Adipocyte (in vitro differentiated cells): ENCODE data around the gene TEX55.
A peak's percentile ranks its signal among the peaks of the same experiment; 100 is the strongest.
"Not testable (repeated sequence)": the region's sequence is repeated elsewhere in the genome, so short reads cannot be mapped to it uniquely, and the experiment has no call there.

Experiments
- DNase-seq: peaks from one replicate; pipeline ENCODE4 v3.0.0-alpha.2; 2015; ENCODE audit warnings: low read depth
- H3K27me3 ChIP-seq: replicated peaks from 2 replicates; pipeline ENCODE4 v1.7.0; 2013; ENCODE audit warnings: mild to moderate bottlenecking, low read length, moderate library complexity; ENCODE audit not compliant: control insufficient read depth, insufficient read depth
- H3K36me3 ChIP-seq: 2 replicates; pipeline ENCODE4 v1.7.0; 2013; ENCODE audit warnings: low read length, mild to moderate bottlenecking, moderate library complexity; ENCODE audit not compliant: control insufficient read depth, insufficient read depth, severe bottlenecking
- H3K4me1 ChIP-seq: 2 replicates; pipeline ENCODE4 v1.7.0; 2013; ENCODE audit warnings: mild to moderate bottlenecking, low read length, moderate library complexity; ENCODE audit not compliant: control insufficient read depth, insufficient read depth
- H3K4me3 ChIP-seq: 2 replicates; pipeline ENCODE4 v1.7.0; 2013; ENCODE audit warnings: mild to moderate bottlenecking, low read length, moderate library complexity
- H3K9ac ChIP-seq: 2 replicates; pipeline ENCODE4 v1.7.0; 2013; ENCODE audit warnings: mild to moderate bottlenecking, low read length, moderate library complexity
- H3K9me3 ChIP-seq: 2 replicates; pipeline ENCODE4 v1.7.0; 2013; ENCODE audit warnings: mild to moderate bottlenecking, low read length, moderate library complexity; ENCODE audit not compliant: control insufficient read depth

TEX55 gene

GRCh38 chr3:119160815-119161214, 14.8 kb downstream of the TEX55 start:
- no peak overlapping the region for H3K9ac ChIP-seq
- DNase-seq, result no peak
- peaks cover 7% of the 10 kb centered on the region for H3K9me3 ChIP-seq
- no peaks in the 10 kb centered on the region for H3K36me3 ChIP-seq
- H3K4me1 ChIP-seq, result no peaks in the 10 kb centered on the region
- H3K27me3 ChIP-seq, result no peaks in the 10 kb centered on the region
- H3K4me3 ChIP-seq, result no peak overlapping the region

DNA sequence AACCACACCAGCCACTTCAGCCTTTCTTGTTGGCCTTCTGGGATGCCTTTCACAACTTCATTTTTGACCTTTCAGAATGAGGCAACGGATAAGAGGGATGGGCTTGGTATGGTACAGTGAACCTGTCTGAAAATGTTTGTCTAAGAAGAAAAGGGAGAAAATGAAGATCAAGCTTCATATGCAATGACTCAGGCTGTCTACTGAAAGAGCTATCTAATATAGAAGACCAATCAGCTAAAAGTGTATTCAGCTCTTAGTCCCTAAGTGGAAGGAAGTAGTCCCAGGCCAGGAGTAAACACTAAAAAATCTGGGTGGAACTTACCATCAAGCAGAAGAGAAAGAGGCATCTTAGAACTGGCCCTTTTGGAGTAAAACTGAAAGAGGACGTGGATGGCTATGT, 15.3 kb downstream of the TEX55 start:
- Histone ChIP-seq H3K4me1 (no peaks in the 10 kb centered on the region), H3K9me3 (peaks cover 7% of the 10 kb centered on the region), H3K27me3 (no peaks in the 10 kb centered on the region), H3K36me3 (no peaks in the 10 kb centered on the region), H3K4me3 (no peak overlapping the region), H3K9ac (no peak overlapping the region)
- no peak for DNase-seq

DNA sequence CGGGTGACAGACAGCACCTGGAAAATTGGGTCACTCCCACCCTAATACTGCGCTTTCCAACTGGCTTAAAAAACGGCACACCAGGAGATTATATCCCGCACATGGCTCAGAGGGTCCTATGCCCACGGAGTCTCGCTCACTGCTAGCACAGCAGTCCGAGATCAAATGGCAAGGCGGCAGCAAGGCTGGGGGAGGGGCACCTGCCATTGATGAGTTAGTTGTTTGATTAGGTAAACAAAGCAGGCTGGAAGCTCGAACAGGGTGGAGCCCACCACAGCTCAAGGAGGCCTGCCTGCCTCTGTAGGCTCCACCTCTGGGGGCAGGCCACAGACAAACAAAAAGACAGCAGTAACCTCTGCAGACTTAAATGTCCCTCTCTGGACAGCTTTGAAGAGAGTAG, 18.8 kb downstream of the TEX55 start:
- H3K9ac ChIP-seq, DNase-seq, H3K36me3 ChIP-seq, H3K4me3 ChIP-seq, H3K9me3 ChIP-seq, H3K27me3 ChIP-seq, H3K4me1 ChIP-seq: not testable (repeated sequence)

- no peaks in the 10 kb centered on the region for H3K9me3 ChIP-seq
- no peaks in the 10 kb centered on the region for H3K36me3 ChIP-seq
- DNase-seq, result no peak
- no peak overlapping the region for H3K4me3 ChIP-seq
- peaks cover 1% of the 10 kb centered on the region for H3K4me1 ChIP-seq
- peaks cover 3% of the 10 kb centered on the region for H3K27me3 ChIP-seq
- no peak overlapping the region for H3K9ac ChIP-seq
These were observed 24.9 kb downstream of the TEX55 start for GRCh38 chr3:119170821-119171220.

GRCh38 chr3:119173325-119173724, 27.4 kb downstream of the TEX55 start, which contains the start of gene UPK1B:
TSS of gene UPK1B (plus strand) at chr3:119173598. CDS start at chr3:119186742, 13,144 bp downstream.
- no peak within 1 kb of the TSS for H3K4me3 ChIP-seq
- no peak for DNase-seq
- no peaks in the 10 kb centered on the region for H3K9me3 ChIP-seq
- no peak within 1 kb of the TSS for H3K9ac ChIP-seq
- H3K4me1 ChIP-seq, result peaks cover 11% of the 10 kb centered on the region
- H3K27me3 ChIP-seq, result peaks cover 3% of the 10 kb centered on the region
- H3K36me3 ChIP-seq, result no peaks in the 10 kb centered on the region

- Histone ChIP-seq H3K4me3 (no peak overlapping the region), H3K36me3 (no peaks in the 10 kb centered on the region), H3K4me1 (peaks cover 11% of the 10 kb centered on the region), H3K9ac (no peak overlapping the region), H3K27me3 (peaks cover 3% of the 10 kb centered on the region), H3K9me3 (no peaks in the 10 kb centered on the region)
- peak; percentile 86 for DNase-seq
These were observed 30.1 kb downstream of the TEX55 start for GRCh38 chr3:119175872-119176756.

DNA sequence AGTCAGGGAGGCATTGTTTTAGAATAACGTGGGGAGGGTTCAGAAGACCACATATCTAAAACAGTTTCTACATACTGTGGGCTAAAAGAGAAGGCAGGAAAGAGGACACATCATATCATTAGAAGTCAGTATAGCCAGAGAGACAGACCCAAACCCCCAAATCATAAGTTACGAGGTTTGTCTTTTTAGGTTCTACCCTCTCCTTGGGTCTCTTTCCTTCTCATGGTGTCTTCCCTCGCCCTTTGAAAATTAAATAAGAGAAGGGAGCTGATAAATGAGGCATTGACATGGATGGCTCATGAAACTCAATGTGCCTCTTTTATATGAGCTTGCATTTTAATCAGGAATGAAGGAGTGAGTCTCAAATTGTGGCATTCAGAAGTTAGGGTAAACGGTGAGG, 30.8 kb downstream of the TEX55 start:
- Histone ChIP-seq H3K4me1 (peaks cover 11% of the 10 kb centered on the region), H3K4me3 (no peak overlapping the region), H3K27me3 (peaks cover 3% of the 10 kb centered on the region), H3K36me3 (no peaks in the 10 kb centered on the region), H3K9ac (no peak overlapping the region), H3K9me3 (no peaks in the 10 kb centered on the region)
- no peak for DNase-seq

DNA sequence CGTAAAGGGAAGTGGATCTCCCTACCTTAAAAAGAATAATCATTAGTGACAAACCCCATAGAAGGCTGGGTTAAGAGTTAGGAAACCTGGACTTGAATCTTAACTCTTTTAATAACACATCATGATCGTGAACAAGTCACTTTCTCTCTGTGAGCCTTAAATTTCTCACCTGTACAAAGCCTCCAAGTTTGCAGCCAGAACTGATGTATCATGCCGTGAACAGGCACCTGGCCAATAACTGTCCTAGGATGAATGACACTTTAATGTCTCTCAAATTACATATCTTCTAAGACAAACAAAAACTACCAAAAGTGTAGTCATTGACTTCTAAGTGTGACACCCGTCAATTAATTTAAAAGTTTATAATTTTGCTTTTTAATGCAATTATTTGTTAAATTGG, 31.4 kb downstream of the TEX55 start:
- Histone ChIP-seq H3K4me3 (no peak overlapping the region), H3K4me1 (peaks cover 14% of the 10 kb centered on the region), H3K9me3 (no peaks in the 10 kb centered on the region), H3K36me3 (no peaks in the 10 kb centered on the region), H3K9ac (no peak overlapping the region), H3K27me3 (peaks cover 3% of the 10 kb centered on the region)
- DNase-seq, result no peak

GRCh38 chr3:119181765-119182164, 35.8 kb downstream of the TEX55 start:
- no peak for DNase-seq
- Histone ChIP-seq H3K4me3 (no peak overlapping the region), H3K9me3 (no peaks in the 10 kb centered on the region), H3K36me3 (no peaks in the 10 kb centered on the region), H3K27me3 (no peaks in the 10 kb centered on the region), H3K9ac (no peak overlapping the region), H3K4me1 (peaks cover 10% of the 10 kb centered on the region)

DNA sequence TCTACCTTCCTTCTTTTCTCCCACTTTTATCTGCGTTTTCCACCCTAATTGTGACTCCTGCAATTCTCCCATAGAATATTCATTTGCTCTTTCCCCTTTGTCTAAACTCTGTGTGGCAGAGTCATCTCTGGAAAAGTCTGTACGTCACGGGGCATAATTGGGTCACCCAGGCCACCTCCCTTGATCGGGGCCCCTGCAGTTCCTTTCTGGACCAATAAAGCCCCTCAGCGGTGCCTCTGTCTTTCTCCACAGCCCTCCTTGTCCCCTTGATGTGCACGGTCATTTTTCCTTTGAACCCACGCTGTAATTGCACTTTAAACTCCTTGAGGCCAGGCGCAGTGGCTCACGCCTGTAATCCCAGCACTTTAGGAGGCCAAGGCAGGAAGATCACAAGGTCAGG, 38.1 kb downstream of the TEX55 start:
- no peak overlapping the region for H3K4me3 ChIP-seq
- no peak for DNase-seq
- H3K9me3 ChIP-seq, result no peaks in the 10 kb centered on the region
- peaks cover 10% of the 10 kb centered on the region for H3K4me1 ChIP-seq
- no peaks in the 10 kb centered on the region for H3K27me3 ChIP-seq
- no peak overlapping the region for H3K9ac ChIP-seq
- no peaks in the 10 kb centered on the region for H3K36me3 ChIP-seq

DNA sequence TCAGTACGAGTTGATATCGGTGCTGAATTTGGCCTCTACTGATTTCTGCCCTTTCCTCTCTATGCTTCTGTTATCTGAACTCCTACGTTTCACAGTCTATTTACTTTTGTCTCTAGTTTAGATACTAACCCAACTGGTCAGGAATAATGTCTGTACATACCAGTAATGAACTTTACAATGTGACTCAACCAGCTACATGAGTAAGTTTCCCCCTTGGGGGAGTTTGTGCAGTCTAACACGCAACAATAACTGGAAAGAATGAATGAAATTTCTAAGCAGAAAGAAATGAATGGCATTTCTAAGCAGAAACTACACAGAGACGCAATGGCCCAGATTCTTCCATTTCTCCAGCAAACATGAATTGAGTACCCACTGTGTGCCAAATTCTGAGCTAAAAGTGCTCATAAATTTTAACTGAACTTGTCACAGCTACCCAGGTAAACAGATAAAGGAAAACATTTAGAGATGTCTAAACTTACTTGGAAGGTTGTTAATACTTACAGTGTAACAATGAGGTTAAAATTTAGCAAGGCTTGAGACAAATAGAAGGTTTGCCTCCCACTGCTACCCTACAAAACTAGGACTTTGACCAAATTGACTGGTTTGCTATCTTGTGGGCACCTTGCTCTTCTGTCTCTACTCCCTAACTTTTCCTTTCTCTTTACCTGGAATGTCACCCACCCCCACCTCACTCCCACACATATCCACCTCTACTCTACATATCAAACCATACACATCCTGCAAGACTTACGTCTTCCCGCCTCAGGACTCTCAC, 39.0 kb downstream of the TEX55 start:
- Histone ChIP-seq H3K4me1 (peaks cover 10% of the 10 kb centered on the region), H3K9me3 (no peaks in the 10 kb centered on the region), H3K4me3 (no peak overlapping the region), H3K36me3 (no peaks in the 10 kb centered on the region), H3K27me3 (no peaks in the 10 kb centered on the region), H3K9ac (no peak overlapping the region)
- peak; percentile 94 for DNase-seq
